Right cardiac atrium (tissue), 5 donors: ENCODE results near the gene PFDN2. TPM values are rescaled to one million over a fixed set of nuclear protein-coding genes. Genes with fewer than 3 reads are reported as not detected.
A peak's percentile ranks its signal among the peaks of the same experiment; 100 is the strongest.

Experiments
- ATAC-seq, 2 donors: fragments of 200-7000 bp; cut with Tn5 transposase; one replicate each; pipeline versions ENCODE4 v1.8.0 to v1.9.1; 2020; ENCODE audit warnings: moderate library complexity in 2 of 2, mild to moderate bottlenecking in 1 of 2
- DNase-seq, 3 donors: peaks; one replicate each; pipeline ENCODE4 v3.0.0-alpha.2; 2020
- H3K27ac ChIP-seq: one replicate; pipeline ENCODE4 v1.5.1; 2013; ENCODE audit warnings: mild to moderate bottlenecking, low read length, control low read depth, moderate library complexity
- H3K27me3 ChIP-seq: one replicate; pipeline ENCODE4 v1.6.1; 2013; ENCODE audit not compliant: control insufficient read depth, insufficient read depth
- H3K4me1 ChIP-seq: one replicate; pipeline ENCODE4 v1.6.1; 2013; ENCODE audit warnings: low read length; ENCODE audit not compliant: control insufficient read depth, insufficient read depth
- H3K4me3 ChIP-seq: one replicate; pipeline ENCODE4 v1.5.1; 2013; ENCODE audit warnings: low read length, control low read depth
- H3K9me3 ChIP-seq: one replicate; pipeline ENCODE4 v1.6.1; 2013; ENCODE audit warnings: low read length; ENCODE audit not compliant: control insufficient read depth
- WGBS: extraction: QIAGEN DNeasy Blood & Tissue Kit; methylation state at CpG from one replicate; pipeline ENCODE4 v1.1.7; 2013; 5-methylcytosine and 5-hydroxymethylcytosine counted together
- intact Hi-C, 4 donors: fragments of 100-400 bp; cut with DNase I; formaldehyde crosslinking; loops; one replicate each; pipeline versions ENCODE4 v1.11.0 to v1.14.0; 2022 to 2023
- polyA plus RNA-seq: library from polyadenylated mRNA; stranded (reverse); fragments of 200-250 nt; gene quantifications from one replicate; pipeline ENCODE4 v1.2.3, GENCODE V29; 2013
- total RNA-seq, 4 donors: library from RNA; stranded (reverse); fragmentation: NEBNext Ultra II Directional; extraction: Animal tissue kit (Norgen Biotek cat#: 25700); gene quantifications; one replicate each; pipeline ENCODE4 v1.2.1, GENCODE V29; 2021
- donor health status: healthy with polysubstance abuse.
- donor health status: DM: no; HTN: yes; CAD: no.
- donor health status: DM: no; HTN: no; CAD: no.
- donor health status: DM: no; HTN: yes; CAD: no; lungs with severe emphysema.
- donor health status: DM: yes; HTN: yes; CAD: no.

PFDN2 gene
- total and polyA plus RNA-seq, 5 donors = 44.9 to 151 (median 54.7) TPM

GRCh38 chr1:161159913-161160243 lies 42.0 kb upstream of the PFDN2 start:
- ATAC-seq (no peak), DNase-seq (no peak)
- intact Hi-C loops = no loop called here

GRCh38 chr1:161159087-161159912 lies 41.5 kb upstream of the PFDN2 start, which contains the start of gene USP21:
USP21 (plus strand) TSS chr1:161159500; CDS start chr1:161160641, 1,141 bp downstream.
- DNase-seq = peak; percentile 94 to 98 (median 97)
- 1% methylated on average over 60 of the region's 60 CpGs for WGBS
- Histone ChIP-seq H3K9me3 (no peaks in the 10 kb centered on the region), H3K4me3 (peak within 1 kb of the TSS; percentile 92), H3K27me3 (no peaks in the 10 kb centered on the region), H3K4me1 (peaks cover 4% of the 10 kb centered on the region), H3K27ac (peak within 1 kb of the TSS; percentile 75)
- intact Hi-C loops = no loop called here
- peak; percentile 95 for ATAC-seq

More at GRCh38 chr1:161159913-161160243, 42.0 kb upstream of the PFDN2 start:
- Histone ChIP-seq H3K9me3 (no peaks in the 10 kb centered on the region), H3K4me1 (peaks cover 2% of the 10 kb centered on the region), H3K4me3 (peak overlapping the region; percentile 92), H3K27ac (peak overlapping the region; percentile 75), H3K27me3 (no peaks in the 10 kb centered on the region)
- WGBS = 5% methylated on average over 11 of the region's 11 CpGs

- Histone ChIP-seq H3K27me3 (no peaks in the 10 kb centered on the region), H3K4me3 (no peak overlapping the region), H3K4me1 (peaks cover 4% of the 10 kb centered on the region), H3K27ac (peak overlapping the region; percentile 68), H3K9me3 (no peaks in the 10 kb centered on the region)
- intact Hi-C loops = no loop called here
- ATAC-seq (no peak), DNase-seq (no peak)
- WGBS = 78% methylated on average over 9 of the region's 9 CpGs
Measured at GRCh38 chr1:161158316-161159010, 40.6 kb upstream of the PFDN2 start.

- 82% methylated on average over 1 of the region's 1 CpG for WGBS
- ATAC-seq (no peak), DNase-seq (no peak)
- H3K4me1 ChIP-seq = peaks cover 4% of the 10 kb centered on the region
- intact Hi-C loops = no loop called here
- H3K9me3 ChIP-seq = no peaks in the 10 kb centered on the region
- H3K4me3 ChIP-seq = no peak overlapping the region
- no peak overlapping the region for H3K27ac ChIP-seq
- no peaks in the 10 kb centered on the region for H3K27me3 ChIP-seq
Measured at GRCh38 chr1:161157867-161158266, 40.0 kb upstream of the PFDN2 start.

GRCh38 chr1:161153682-161154337 lies 36.0 kb upstream of the PFDN2 start, which contains the start of gene UFC1:
UFC1 (plus strand) TSS chr1:161153978; CDS start chr1:161153998, 20 bp downstream.
- ATAC-seq (peak; percentile 91 to 93), DNase-seq (peak; percentile 80 to 91 (median 88))
- WGBS = under 1% methylated on average over 33 of the region's 33 CpGs
- H3K27ac ChIP-seq = peak within 1 kb of the TSS; percentile 97
- H3K27me3 ChIP-seq = no peaks in the 10 kb centered on the region
- intact Hi-C loops = no loop called here
- H3K4me3 ChIP-seq = peak within 1 kb of the TSS; percentile 93
- H3K4me1 ChIP-seq = peaks cover 2% of the 10 kb centered on the region
- H3K9me3 ChIP-seq = no peaks in the 10 kb centered on the region

GRCh38 chr1:161153176-161153575 lies 35.3 kb upstream of the PFDN2 start:
- H3K27me3 ChIP-seq = no peaks in the 10 kb centered on the region
- H3K4me1 ChIP-seq = peaks cover 2% of the 10 kb centered on the region
- H3K9me3 ChIP-seq = no peaks in the 10 kb centered on the region
- DNase-seq (no peak), ATAC-seq (no peak)
- intact Hi-C loops = no loop called here
- 21% methylated on average over 9 of the region's 9 CpGs for WGBS
- H3K4me3 ChIP-seq = peak overlapping the region; percentile 93
- no peak overlapping the region for H3K27ac ChIP-seq

- WGBS = 79% methylated on average over 3 of the region's 3 CpGs
- Histone ChIP-seq H3K4me1 (no peaks in the 10 kb centered on the region), H3K27ac (no peak overlapping the region), H3K9me3 (no peaks in the 10 kb centered on the region), H3K4me3 (no peak overlapping the region), H3K27me3 (no peaks in the 10 kb centered on the region)
- ATAC-seq = no peak
- intact Hi-C loops = no loop called here
- no peak for DNase-seq
Measured at GRCh38 chr1:161145832-161146231, 28.0 kb upstream of the PFDN2 start.

GRCh38 chr1:161140755-161141400 lies 23.0 kb upstream of the PFDN2 start:
- no peaks in the 10 kb centered on the region for H3K9me3 ChIP-seq
- H3K4me3 ChIP-seq = no peak overlapping the region
- peak in 1 of 2 donors; percentile 39 for ATAC-seq
- no peak overlapping the region for H3K27ac ChIP-seq
- 95% methylated on average over 29 of the region's 29 CpGs for WGBS
- H3K27me3 ChIP-seq = no peaks in the 10 kb centered on the region
- peak in 1 of 3 donors; percentile 42 for DNase-seq
- H3K4me1 ChIP-seq = no peaks in the 10 kb centered on the region
- intact Hi-C loops = no loop called here

GRCh38 chr1:161139766-161140165 lies 21.9 kb upstream of the PFDN2 start:
- peak; percentile 30 to 43 for ATAC-seq
- intact Hi-C loops = loop anchor here in 3 of 4 donors (10.0 kb wide), 3 partner anchors 65 to 145 kb away; partner anchors contain the start of gene USF1 (in 1 of the 3)
- 28% methylated on average over 1 of the region's 1 CpG for WGBS
- no peaks in the 10 kb centered on the region for H3K4me1 ChIP-seq
- no peak for DNase-seq
- no peak overlapping the region for H3K4me3 ChIP-seq
- H3K27ac ChIP-seq = no peak overlapping the region
- no peaks in the 10 kb centered on the region for H3K27me3 ChIP-seq
- H3K9me3 ChIP-seq = no peaks in the 10 kb centered on the region

- ATAC-seq = no peak
Measured at GRCh38 chr1:161138431-161138830, 20.6 kb upstream of the PFDN2 start.

More at GRCh38 chr1:161138431-161138830, 20.6 kb upstream of the PFDN2 start:
- Histone ChIP-seq H3K27ac (no peak overlapping the region), H3K27me3 (no peaks in the 10 kb centered on the region), H3K4me1 (no peaks in the 10 kb centered on the region), H3K9me3 (no peaks in the 10 kb centered on the region), H3K4me3 (no peak overlapping the region)
- peak in 1 of 3 donors; percentile 6 for DNase-seq
- 62% methylated on average over 1 of the region's 1 CpG for WGBS
- intact Hi-C loops = loop anchor here in 3 of 4 donors (10.0 kb wide), 3 partner anchors 64 to 144 kb away; partner anchors contain the start of gene USF1 (in 1 of the 3)
